ENCODE results near the gene CAPN12. TPM values are rescaled to one million over a fixed set of nuclear protein-coding genes. Genes with fewer than 3 reads are reported as not detected.
"Not testable (repeated sequence)": the region's sequence is repeated elsewhere in the genome, so short reads cannot be mapped to it uniquely, and the experiment has no call there.

CAPN12 gene
- total and polyA plus RNA-seq, 4 experiments from 2014 or later = 3.9 to 19.5 (median 13.3) TPM

DNA sequence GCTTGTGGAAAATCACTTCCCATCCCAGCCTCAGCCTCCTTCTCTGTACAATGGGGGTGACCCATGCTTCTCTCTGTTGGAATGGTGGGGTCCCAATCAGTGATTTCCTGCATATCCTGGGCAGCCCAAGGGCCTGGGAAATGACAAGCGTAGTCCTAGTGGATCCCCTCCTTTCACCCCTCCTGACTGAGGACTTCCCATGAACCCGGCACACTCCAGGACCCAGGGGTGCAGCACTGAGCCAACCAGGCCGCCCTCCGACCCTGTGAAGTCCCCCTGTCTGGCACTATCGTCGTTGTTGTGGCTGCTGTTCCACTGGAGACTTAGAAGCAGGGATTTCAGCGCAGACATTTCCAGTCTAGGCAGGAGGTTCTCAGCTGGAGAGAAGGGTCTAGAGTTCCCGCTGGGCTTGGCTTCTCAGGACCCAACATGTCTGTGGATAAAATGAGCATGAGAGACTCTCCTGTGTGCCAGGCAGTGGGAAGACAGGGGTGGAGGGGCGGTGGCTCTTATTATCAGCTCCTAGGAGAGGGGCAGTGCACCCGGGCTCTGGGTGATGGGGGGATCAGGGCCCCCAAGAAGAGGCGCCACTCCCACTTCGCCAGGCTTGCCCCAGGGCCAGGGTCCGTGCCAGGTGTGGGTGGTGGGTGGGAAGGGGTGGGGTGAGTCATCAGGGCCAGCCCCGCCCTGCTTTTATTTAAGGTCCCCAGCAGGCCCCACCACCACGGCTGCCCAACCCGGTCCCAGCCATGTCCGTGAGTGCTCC is 44.4 kb upstream of the CAPN12 start, which contains the start of gene LGALS7B:
Gene LGALS7B, plus strand, starts transcription at position 723 of the 766 bp plus-strand sequence. Its CDS starts 27 bp downstream, at position 750.
- Histone ChIP-seq H3K4me3 (ENCODE audit: low read length in 2 of 2) (no peak within 1 kb of the TSS), H3K27ac (ENCODE audit: low read depth, low read length) (no peak within 1 kb of the TSS), H3K27me3 (ENCODE audit: insufficient read depth, low read length) (no peaks in the 10 kb centered on the region), H3K36me3 (ENCODE audit: insufficient read depth, low read length) (no peaks in the 10 kb centered on the region), H3K4me1 (ENCODE audit: insufficient read depth, low read length) (no peaks in the 10 kb centered on the region), H3K9me3 (ENCODE audit: control insufficient read depth in 1 of 2, low read length in 2 of 2) (no peaks in the 10 kb centered on the region)
- Mint-ChIP-seq H3K9me3 (no peaks in the 10 kb centered on the region), H3K27me3 (no peaks in the 10 kb centered on the region), H3K4me3 (no peak within 1 kb of the TSS), H3K27ac (peak within 1 kb of the TSS in 4 of 7 donors; percentile 22 to 53 (median 44)), H3K36me3 (no peaks in the 10 kb centered on the region), H3K4me1 (peaks cover 0 to 5% (median 4%) of the 10 kb centered on the region in 4 donors)
- DNase-seq = no peak
- POLR2A ChIA-PET (ENCODE audit: partially characterized antibody) = interaction anchor here (1.1 kb wide), 1 partner anchor 51 kb away, joined by 3 read pairs; no protein-coding TSS in a partner anchor
- intact Hi-C loops (cut with micrococcal nuclease) = no loop called here
- CTCF ChIA-PET (ENCODE audit: partially characterized antibody) = no interaction called here

GRCh38 chr19:38786572-38787265 is 42.4 kb upstream of the CAPN12 start:
- Histone ChIP-seq H3K36me3 (ENCODE audit: insufficient read depth, low read length) (no peaks in the 10 kb centered on the region), H3K27ac (ENCODE audit: low read depth, low read length) (no peak overlapping the region), H3K9me3 (ENCODE audit: control insufficient read depth in 1 of 2, low read length in 2 of 2) (no peaks in the 10 kb centered on the region), H3K4me3 (ENCODE audit: low read length in 2 of 2) (no peak overlapping the region), H3K4me1 (ENCODE audit: insufficient read depth, low read length) (no peaks in the 10 kb centered on the region), H3K27me3 (ENCODE audit: insufficient read depth, low read length) (no peaks in the 10 kb centered on the region)
- no peak for DNase-seq
- POLR2A ChIA-PET (ENCODE audit: partially characterized antibody) = no interaction called here
- Mint-ChIP-seq H3K9me3 (no peaks in the 10 kb centered on the region), H3K4me3 (no peak overlapping the region), H3K27ac (peak overlapping the region in 3 of 7 donors; percentile 30 to 74 (median 51)), H3K27me3 (no peaks in the 10 kb centered on the region), H3K4me1 (peaks cover 0 to 2% (median 0%) of the 10 kb centered on the region in 4 donors), H3K36me3 (no peaks in the 10 kb centered on the region)
- intact Hi-C loops (cut with micrococcal nuclease) = no loop called here
- CTCF ChIA-PET (ENCODE audit: partially characterized antibody) = interaction anchor here (0.9 to 2.6 kb wide), 2 partner anchors 17 to 143 kb away, joined by 3 to 10 read pairs; partner anchors contain the start of genes MRPS12 and SARS2

DNA sequence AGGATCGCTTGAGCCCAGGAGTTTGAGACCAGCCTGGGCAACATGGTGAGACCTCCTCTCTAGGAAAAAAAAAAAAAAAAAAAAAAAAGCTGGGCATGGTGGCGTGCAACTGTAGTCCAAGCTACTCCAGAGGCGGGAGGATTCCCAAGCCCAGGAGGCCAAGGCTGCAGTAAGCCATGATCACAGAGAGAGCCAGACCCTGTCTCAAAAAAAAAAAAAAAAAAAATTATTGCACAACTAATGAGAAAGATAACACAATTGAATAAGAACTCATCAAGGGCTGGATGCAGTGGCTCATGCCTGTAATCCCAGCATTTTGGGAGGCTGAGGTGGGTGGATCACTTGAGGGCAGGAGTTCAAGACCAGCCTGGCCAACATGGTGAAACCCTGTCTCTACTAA is 41.8 kb upstream of the CAPN12 start:
- not testable (repeated sequence) for H3K36me3 Mint-ChIP-seq, H3K4me1 Mint-ChIP-seq, H3K27ac Mint-ChIP-seq

DNA sequence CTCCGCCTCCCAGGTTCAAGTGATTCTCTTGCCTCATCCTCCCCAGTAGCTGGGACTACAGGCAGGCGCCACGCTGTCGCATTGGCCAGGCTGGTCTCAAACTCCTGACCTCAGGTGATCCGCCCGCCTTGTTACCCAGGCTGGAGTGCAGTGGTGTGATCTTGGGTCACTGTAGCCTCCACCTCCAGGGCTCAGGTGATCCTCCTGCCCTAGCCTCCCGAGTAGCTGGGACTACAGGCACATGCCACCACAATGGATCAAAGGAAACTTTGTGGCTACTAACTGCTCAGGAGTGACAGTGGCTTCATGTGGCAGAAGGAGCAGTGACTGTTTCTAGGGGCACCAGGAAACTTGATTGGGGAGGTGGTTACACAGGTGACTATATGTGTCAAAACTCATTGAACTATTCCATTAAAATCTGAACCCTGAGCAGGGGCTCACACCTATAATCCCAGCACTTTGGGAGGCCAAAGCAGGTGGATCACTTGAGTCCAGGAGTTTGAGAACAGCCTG is 41.0 kb upstream of the CAPN12 start:
- Mint-ChIP-seq H3K4me1 (peaks cover 0 to 2% (median 0%) of the 10 kb centered on the region in 4 donors), H3K27me3 (peaks cover 0 to 2% of the 10 kb centered on the region in 2 donors), H3K36me3 (no peaks in the 10 kb centered on the region), H3K9me3 (no peaks in the 10 kb centered on the region), H3K4me3 (no peak overlapping the region), H3K27ac (peak overlapping the region in 1 of 7 donors; percentile 29)
- intact Hi-C loops (cut with micrococcal nuclease) = no loop called here
- ChIA-PET POLR2A (ENCODE audit: partially characterized antibody) (no interaction called here), CTCF (ENCODE audit: partially characterized antibody) (interaction anchor here (1.0 to 2.6 kb wide), 2 partner anchors 16 to 103 kb away, joined by 3 to 10 read pairs; no protein-coding TSS in a partner anchor)
- Histone ChIP-seq H3K4me1 (ENCODE audit: insufficient read depth, low read length) (no peaks in the 10 kb centered on the region), H3K27me3 (ENCODE audit: insufficient read depth, low read length) (no peaks in the 10 kb centered on the region), H3K9me3 (ENCODE audit: control insufficient read depth in 1 of 2, low read length in 2 of 2) (no peaks in the 10 kb centered on the region), H3K4me3 (ENCODE audit: low read length in 2 of 2) (no peak overlapping the region), H3K27ac (ENCODE audit: low read depth, low read length) (no peak overlapping the region), H3K36me3 (ENCODE audit: insufficient read depth, low read length) (no peaks in the 10 kb centered on the region)
- no peak for DNase-seq

More for the DNA sequence above, 41.8 kb upstream of the CAPN12 start:
- DNase-seq; H3K9me3 Mint-ChIP-seq; H3K4me3 Mint-ChIP-seq; H3K4me3 ChIP-seq (ENCODE audit: low read length in 2 of 2); H3K36me3 ChIP-seq (ENCODE audit: insufficient read depth, low read length); H3K9me3 ChIP-seq (ENCODE audit: control insufficient read depth in 1 of 2, low read length in 2 of 2); H3K4me1 ChIP-seq (ENCODE audit: insufficient read depth, low read length); H3K27me3 Mint-ChIP-seq; intact Hi-C loops (cut with micrococcal nuclease); H3K27ac ChIP-seq (ENCODE audit: low read depth, low read length); POLR2A ChIA-PET (ENCODE audit: partially characterized antibody); H3K27me3 ChIP-seq (ENCODE audit: insufficient read depth, low read length): not testable (repeated sequence)
- CTCF ChIA-PET (ENCODE audit: partially characterized antibody) = interaction anchor here (2.6 kb wide), 1 partner anchor 17 kb away, joined by 10 read pairs; no protein-coding TSS in a partner anchor

GRCh38 chr19:38784224-38784623 is 40.0 kb upstream of the CAPN12 start:
- H3K9me3 ChIP-seq (ENCODE audit: control insufficient read depth in 1 of 2, low read length in 2 of 2) = no peaks in the 10 kb centered on the region
- no peak overlapping the region for H3K27ac Mint-ChIP-seq
- no peaks in the 10 kb centered on the region for H3K4me1 ChIP-seq (ENCODE audit: insufficient read depth, low read length)
- peaks cover 0 to 2% of the 10 kb centered on the region in 2 donors for H3K27me3 Mint-ChIP-seq
- H3K36me3 ChIP-seq (ENCODE audit: insufficient read depth, low read length) = no peaks in the 10 kb centered on the region
- no peak overlapping the region for H3K4me3 ChIP-seq (ENCODE audit: low read length in 2 of 2)
- no peaks in the 10 kb centered on the region for H3K9me3 Mint-ChIP-seq
- peaks cover 0 to 2% (median 0%) of the 10 kb centered on the region in 4 donors for H3K4me1 Mint-ChIP-seq
- no peak overlapping the region for H3K27ac ChIP-seq (ENCODE audit: low read depth, low read length)
- no peak overlapping the region for H3K4me3 Mint-ChIP-seq
- H3K36me3 Mint-ChIP-seq = no peaks in the 10 kb centered on the region
- no peaks in the 10 kb centered on the region for H3K27me3 ChIP-seq (ENCODE audit: insufficient read depth, low read length)
- ChIA-PET POLR2A (ENCODE audit: partially characterized antibody) (no interaction called here), CTCF (ENCODE audit: partially characterized antibody) (interaction anchor here (2.1 kb wide), 2 partner anchors 15 to 103 kb away, joined by 4 to 8 read pairs; no protein-coding TSS in a partner anchor)
- DNase-seq = no peak
- intact Hi-C loops (cut with micrococcal nuclease) = no loop called here

DNA sequence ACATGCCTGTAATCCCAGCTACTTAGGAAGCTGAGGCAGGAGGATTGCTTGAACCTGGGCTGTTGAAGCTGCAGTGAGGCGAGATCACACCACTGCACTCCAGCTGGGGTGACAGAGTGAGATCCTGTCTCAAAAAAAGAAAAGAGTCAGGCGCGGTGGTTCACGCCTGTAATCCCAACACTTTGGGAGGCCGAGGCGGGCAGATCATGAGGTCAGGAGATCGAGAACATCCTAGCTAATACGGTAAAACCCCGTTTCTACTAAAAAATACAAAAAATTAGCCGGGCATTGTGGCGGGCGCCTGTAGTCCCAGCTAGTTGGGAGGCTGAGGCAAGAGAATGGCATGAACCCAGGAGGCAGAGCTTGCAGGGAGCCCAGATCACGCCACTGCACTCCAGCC is 37.9 kb upstream of the CAPN12 start:
- H3K27ac Mint-ChIP-seq; POLR2A ChIA-PET (ENCODE audit: partially characterized antibody); H3K36me3 ChIP-seq (ENCODE audit: insufficient read depth, low read length); H3K4me1 Mint-ChIP-seq; H3K36me3 Mint-ChIP-seq; H3K27ac ChIP-seq (ENCODE audit: low read depth, low read length); DNase-seq; H3K9me3 ChIP-seq (ENCODE audit: control insufficient read depth in 1 of 2, low read length in 2 of 2); H3K27me3 Mint-ChIP-seq; H3K4me3 ChIP-seq (ENCODE audit: low read length in 2 of 2); intact Hi-C loops (cut with micrococcal nuclease); H3K9me3 Mint-ChIP-seq; H3K27me3 ChIP-seq (ENCODE audit: insufficient read depth, low read length); H3K4me1 ChIP-seq (ENCODE audit: insufficient read depth, low read length); H3K4me3 Mint-ChIP-seq: not testable (repeated sequence)
- CTCF ChIA-PET (ENCODE audit: partially characterized antibody) = interaction anchor here (2.1 kb wide), 1 partner anchor 105 kb away, joined by 4 read pairs; no protein-coding TSS in a partner anchor

DNA sequence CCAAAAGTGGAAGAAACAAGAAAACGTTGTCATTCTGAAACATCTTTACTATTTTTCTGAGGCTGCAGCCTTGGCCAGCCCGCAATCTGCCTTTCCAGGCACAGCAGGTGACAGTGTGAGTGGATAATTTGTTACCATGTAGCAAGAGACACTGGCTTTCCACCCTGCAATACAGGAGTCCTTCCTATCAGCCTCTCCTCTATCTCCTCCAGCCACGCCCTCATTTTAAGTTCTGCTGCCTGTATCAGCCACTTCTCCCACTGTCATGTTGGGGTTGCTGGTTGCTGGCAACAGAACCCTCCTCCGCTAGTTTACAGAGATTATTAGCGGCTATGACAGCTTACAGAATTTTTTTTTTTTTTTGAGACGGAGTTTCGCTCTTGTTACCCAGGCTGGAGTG is 36.8 kb upstream of the CAPN12 start:
- Mint-ChIP-seq H3K36me3 (no peaks in the 10 kb centered on the region), H3K9me3 (peaks cover 0 to 2% (median 0%) of the 10 kb centered on the region in 8 donors), H3K27ac (no peak overlapping the region), H3K4me1 (no peaks in the 10 kb centered on the region), H3K4me3 (no peak overlapping the region), H3K27me3 (peaks cover 0 to 2% of the 10 kb centered on the region in 2 donors)
- Histone ChIP-seq H3K27ac (ENCODE audit: low read depth, low read length) (no peak overlapping the region), H3K4me3 (ENCODE audit: low read length in 2 of 2) (no peak overlapping the region), H3K4me1 (ENCODE audit: insufficient read depth, low read length) (no peaks in the 10 kb centered on the region), H3K36me3 (ENCODE audit: insufficient read depth, low read length) (no peaks in the 10 kb centered on the region), H3K9me3 (ENCODE audit: control insufficient read depth in 1 of 2, low read length in 2 of 2) (no peaks in the 10 kb centered on the region), H3K27me3 (ENCODE audit: insufficient read depth, low read length) (no peaks in the 10 kb centered on the region)
- ChIA-PET POLR2A (ENCODE audit: partially characterized antibody) (no interaction called here), CTCF (ENCODE audit: partially characterized antibody) (no interaction called here)
- intact Hi-C loops (cut with micrococcal nuclease) = no loop called here
- no peak for DNase-seq
